PC-9 (cell line): ENCODE measurements around the gene ATP11A. TPM values are rescaled to one million over a fixed set of nuclear protein-coding genes. Genes with fewer than 3 reads are reported as not detected.

Experiments
- BruUV-seq: library from RNA; stranded (reverse); fragments of 400-500 nt; replicated peaks from 2 replicates; lab custom pipeline; 2021; lab: Mats Ljungman, UMichigan
- CTCF ChIA-PET: fragments of 300-600 bp; sonication (Branson Sonifier 250); formaldehyde crosslinking; loops from one replicate; lab custom pipeline; 2022; ENCODE audit warnings: antibody characterized with exemption; lab: Charles Lee
- POLR2A ChIA-PET: fragments of 300-600 bp; sonication (Branson Sonifier 250); formaldehyde crosslinking; loops from one replicate; lab custom pipeline; 2022; ENCODE audit warnings: antibody characterized with exemption; ENCODE audit not compliant: unreplicated experiment; lab: Charles Lee
- DNase-seq, 2 experiments: peaks; one replicate each; pipeline versions ENCODE4 v3.0.0 to v3.0.0-alpha.2; 2015 to 2022; ENCODE audit warnings: mixed read lengths in 1 of 2
- H2AFZ ChIP-seq: fragments of 200-600 bp; sonication (generic); 2 replicates; pipeline ENCODE4 v1.8.1; 2017; ENCODE audit warnings: antibody characterized with exemption
- H3F3A ChIP-seq: fragments of 200-600 bp; sonication (generic); 2 replicates; pipeline ENCODE4 v1.8.1; 2017; ENCODE audit warnings: antibody characterized with exemption, mild to moderate bottlenecking, low read depth; ENCODE audit not compliant: insufficient read depth
- H3K27ac ChIP-seq: fragments of 200-600 bp; sonication (generic); 2 replicates; pipeline ENCODE4 v1.6.1; 2016; ENCODE audit warnings: mixed run types
- H3K27me3 ChIP-seq: fragments of 200-600 bp; sonication (generic); 2 replicates; pipeline ENCODE4 v1.6.1; 2016; ENCODE audit warnings: low read depth, mixed run types; ENCODE audit not compliant: insufficient read depth
- H3K36me3 ChIP-seq: fragments of 200-600 bp; sonication (generic); 2 replicates; pipeline ENCODE4 v1.6.1; 2016; ENCODE audit warnings: low read depth, mixed run types
- H3K4me1 ChIP-seq: fragments of 200-600 bp; sonication (generic); replicated peaks from 2 replicates; pipeline ENCODE4 v1.6.1; 2016; ENCODE audit warnings: mixed run types; ENCODE audit not compliant: insufficient read depth
- H3K4me2 ChIP-seq: fragments of 200-600 bp; sonication (generic); 2 replicates; pipeline ENCODE4 v1.6.1; 2017; ENCODE audit warnings: mixed run types
- H3K4me3 ChIP-seq: fragments of 200-600 bp; sonication (generic); 2 replicates; pipeline ENCODE4 v1.6.1; 2016; ENCODE audit warnings: mixed run types
- H3K79me2 ChIP-seq: fragments of 200-600 bp; sonication (generic); 2 replicates; pipeline ENCODE4 v1.6.1; 2017; ENCODE audit warnings: low read depth, mixed run types
- H3K9me2 ChIP-seq: fragments of 200-600 bp; sonication (generic); 2 replicates; pipeline ENCODE4 v1.8.1; 2017; ENCODE audit warnings: mild to moderate bottlenecking; ENCODE audit not compliant: insufficient read depth
- H3K9me3 ChIP-seq: fragments of 200-600 bp; sonication (generic); 2 replicates; pipeline ENCODE4 v1.8.1; 2016; ENCODE audit warnings: low read depth; ENCODE audit not compliant: insufficient read depth
- H4K20me1 ChIP-seq: fragments of 200-600 bp; sonication (generic); 2 replicates; pipeline ENCODE4 v1.8.1; 2017; ENCODE audit not compliant: insufficient read depth
- CTCF ChIP-seq: fragments of 200-600 bp; sonication (generic); conservative IDR thresholded peaks from 2 replicates; pipeline ENCODE4 v1.6.1; 2017; ENCODE audit warnings: mixed run types, antibody characterized with exemption, mild to moderate bottlenecking, moderate library complexity
- EZH2 ChIP-seq: fragments of 200-600 bp; sonication (generic); IDR thresholded peaks from 2 replicates; pipeline ENCODE4 v1.8.0; 2017; ENCODE audit warnings: antibody characterized with exemption, low read depth
- intact Hi-C: fragments of 100-400 bp; cut with micrococcal nuclease; formaldehyde crosslinking; loops from one replicate; pipeline ENCODE4 v1.10.0; 2022; ENCODE audit not compliant: unreplicated experiment
- total RNA-seq: library from RNA; stranded (reverse); gene quantifications from 2 replicates; pipeline ENCODE4 v1.2.3, GENCODE V29; 2021

Gene ATP11A
- total RNA-seq, 1 experiment from 2014 or later = 92.2 TPM

- H3K4me2 ChIP-seq = no peak overlapping the region
- H2AFZ ChIP-seq = no peak overlapping the region
- H3K79me2 ChIP-seq = peaks cover 33% of the 10 kb centered on the region
- H3K27ac ChIP-seq = no peak overlapping the region
- H3K27me3 ChIP-seq = no peaks in the 10 kb centered on the region
- TF ChIP-seq CTCF (no peak), EZH2 (no peak)
- ChIA-PET POLR2A (no interaction called here), CTCF (no interaction called here)
- no peaks in the 10 kb centered on the region for H3K9me3 ChIP-seq
- H3K9me2 ChIP-seq = no peaks in the 10 kb centered on the region
- no TSS peak for BruUV-seq
- intact Hi-C loops = no loop called here
- no peak for DNase-seq
- no peaks in the 10 kb centered on the region for H3K36me3 ChIP-seq
- H4K20me1 ChIP-seq = peaks cover 13% of the 10 kb centered on the region; the same call in 1 of the 2 replicates
- H3K4me1 ChIP-seq = peaks cover 35% of the 10 kb centered on the region
- H3F3A ChIP-seq = peaks cover 9% of the 10 kb centered on the region; the same call in 1 of the 2 replicates
- H3K4me3 ChIP-seq = no peak overlapping the region
Measured at GRCh38 chr13:112759827-112760226, 70.0 kb downstream of the ATP11A start.

GRCh38 chr13:112760435-112760834, 70.6 kb downstream of the ATP11A start:
- no TSS peak for BruUV-seq
- ChIA-PET CTCF (no interaction called here), POLR2A (no interaction called here)
- Histone ChIP-seq H3K9me3 (no peaks in the 10 kb centered on the region), H3K9me2 (no peaks in the 10 kb centered on the region), H2AFZ (no peak overlapping the region), H3K4me2 (no peak overlapping the region), H3K36me3 (no peaks in the 10 kb centered on the region), H3K79me2 (peaks cover 32% of the 10 kb centered on the region), H3K4me3 (no peak overlapping the region), H4K20me1 (peaks cover 11% of the 10 kb centered on the region; the same call in 1 of the 2 replicates), H3K4me1 (peaks cover 35% of the 10 kb centered on the region), H3K27ac (no peak overlapping the region), H3K27me3 (no peaks in the 10 kb centered on the region), H3F3A (peaks cover 9% of the 10 kb centered on the region; the same call in 1 of the 2 replicates)
- TF ChIP-seq CTCF (no peak), EZH2 (no peak)
- DNase-seq = peak in 1 of 2 experiments; percentile 56
- intact Hi-C loops = no loop called here

GRCh38 chr13:112760931-112761330, 71.1 kb downstream of the ATP11A start:
- H3K4me1 ChIP-seq = peaks cover 35% of the 10 kb centered on the region
- peaks cover 11% of the 10 kb centered on the region; the same call in 1 of the 2 replicates for H4K20me1 ChIP-seq
- H2AFZ ChIP-seq = no peak overlapping the region
- peaks cover 32% of the 10 kb centered on the region for H3K79me2 ChIP-seq
- no peaks in the 10 kb centered on the region for H3K36me3 ChIP-seq
- ChIA-PET POLR2A (no interaction called here), CTCF (no interaction called here)
- H3K27me3 ChIP-seq = no peaks in the 10 kb centered on the region
- peaks cover 9% of the 10 kb centered on the region; the same call in 1 of the 2 replicates for H3F3A ChIP-seq
- no peak overlapping the region for H3K4me3 ChIP-seq
- peak overlapping the region; percentile 46 for H3K4me2 ChIP-seq
- no peak overlapping the region for H3K27ac ChIP-seq
- no peaks in the 10 kb centered on the region for H3K9me2 ChIP-seq
- DNase-seq = no peak
- intact Hi-C loops = no loop called here
- no peaks in the 10 kb centered on the region for H3K9me3 ChIP-seq
- no TSS peak for BruUV-seq
- TF ChIP-seq CTCF (no peak), EZH2 (no peak)
